Endothelial cell (in vitro differentiated cells): Measurements from ENCODE around the gene EEF1AKMT1. TPM values are rescaled to one million over a fixed set of nuclear protein-coding genes. Genes with fewer than 3 reads are reported as not detected.

ENCODE experiments used
- DNase-seq: peaks from one replicate; pipeline ENCODE4 v3.0.0; 2021; ENCODE audit warnings: low spot score
- H3K27ac Mint-ChIP-seq: one replicate; pipeline ENCODE4 v1.8.0; 2021; ENCODE audit warnings: mixed read lengths, inconsistent platforms; ENCODE audit not compliant: unreplicated experiment
- H3K27me3 Mint-ChIP-seq: one replicate; pipeline ENCODE4 v1.8.0; 2021; ENCODE audit warnings: mild to moderate bottlenecking, moderate library complexity, mixed read lengths, inconsistent platforms; ENCODE audit not compliant: unreplicated experiment
- H3K36me3 Mint-ChIP-seq: one replicate; pipeline ENCODE4 v1.8.0; 2021; ENCODE audit warnings: mild to moderate bottlenecking, low read depth, mixed read lengths, inconsistent platforms; ENCODE audit not compliant: unreplicated experiment
- H3K4me1 Mint-ChIP-seq: one replicate; pipeline ENCODE4 v1.8.0; 2021; ENCODE audit warnings: mild to moderate bottlenecking, mixed read lengths, inconsistent platforms; ENCODE audit not compliant: unreplicated experiment
- H3K4me3 Mint-ChIP-seq: one replicate; pipeline ENCODE4 v1.8.0; 2021; ENCODE audit warnings: mild to moderate bottlenecking, mixed read lengths, inconsistent platforms; ENCODE audit not compliant: unreplicated experiment
- H3K9me3 Mint-ChIP-seq: one replicate; pipeline ENCODE4 v1.8.0; 2021; ENCODE audit warnings: mixed read lengths, inconsistent platforms; ENCODE audit not compliant: unreplicated experiment
- CTCF ChIP-seq: fragments of 200-600 bp; sonication (generic); IDR thresholded peaks from one replicate; pipeline ENCODE4 v1.5.0; 2021; ENCODE audit warnings: antibody characterized with exemption; ENCODE audit not compliant: unreplicated experiment
- total RNA-seq: library from RNA; stranded (reverse); fragmentation: NEBNext Ultra II Directional; extraction: Animal tissue kit (Norgen Biotek cat#: 25700); gene quantifications from one replicate; pipeline ENCODE4 v1.2.1, GENCODE V29; 2021; ENCODE audit not compliant: unreplicated experiment

EEF1AKMT1 gene
- total RNA-seq, 1 donor from 2014 or later, result 9.6 TPM

GRCh38 chr13:20738616-20739015 is 35.1 kb downstream of the EEF1AKMT1 start:
- DNase-seq, result no peak
- Mint-ChIP-seq H3K27me3 (no peaks in the 10 kb centered on the region), H3K4me1 (no peaks in the 10 kb centered on the region), H3K4me3 (no peak overlapping the region), H3K36me3 (peaks cover 8% of the 10 kb centered on the region), H3K9me3 (no peaks in the 10 kb centered on the region), H3K27ac (no peak overlapping the region)
- TF ChIP-seq CTCF, result no peak

GRCh38 chr13:20729633-20730585 is 43.9 kb downstream of the EEF1AKMT1 start:
- Mint-ChIP-seq H3K4me1 (no peaks in the 10 kb centered on the region), H3K27me3 (peaks cover 9% of the 10 kb centered on the region), H3K4me3 (no peak overlapping the region), H3K9me3 (no peaks in the 10 kb centered on the region), H3K27ac (no peak overlapping the region), H3K36me3 (peaks cover 7% of the 10 kb centered on the region)
- no peak for DNase-seq
- TF ChIP-seq CTCF, result no peak

GRCh38 chr13:20728579-20729311 is 45.0 kb downstream of the EEF1AKMT1 start:
- TF ChIP-seq CTCF, result no peak
- Mint-ChIP-seq H3K9me3 (no peaks in the 10 kb centered on the region), H3K27ac (no peak overlapping the region), H3K36me3 (peaks cover 7% of the 10 kb centered on the region), H3K27me3 (peaks cover 9% of the 10 kb centered on the region), H3K4me3 (no peak overlapping the region), H3K4me1 (no peaks in the 10 kb centered on the region)
- no peak for DNase-seq

GRCh38 chr13:20727856-20728255 is 45.9 kb downstream of the EEF1AKMT1 start:
- no peak for DNase-seq
- TF ChIP-seq CTCF, result no peak

More at GRCh38 chr13:20727856-20728255, 45.9 kb downstream of the EEF1AKMT1 start:
- H3K9me3 Mint-ChIP-seq, result no peaks in the 10 kb centered on the region
- no peaks in the 10 kb centered on the region for H3K4me1 Mint-ChIP-seq
- H3K4me3 Mint-ChIP-seq, result no peak overlapping the region
- H3K27ac Mint-ChIP-seq, result no peak overlapping the region
- peaks cover 7% of the 10 kb centered on the region for H3K36me3 Mint-ChIP-seq
- H3K27me3 Mint-ChIP-seq, result peaks cover 9% of the 10 kb centered on the region
